Hematopoietic multipotent progenitor cell treated with erythropoietin and hydrocortisone succinate and interleukin-3 and kit ligand, for 17 days (in vitro differentiated cells): ENCODE data around the gene ADCY2.

Experiments used
- DNase-seq: peaks from one replicate; pipeline ENCODE4 v3.0.0-alpha.2; 2015; ENCODE audit warnings: low spot score

The ADCY2 gene

DNA sequence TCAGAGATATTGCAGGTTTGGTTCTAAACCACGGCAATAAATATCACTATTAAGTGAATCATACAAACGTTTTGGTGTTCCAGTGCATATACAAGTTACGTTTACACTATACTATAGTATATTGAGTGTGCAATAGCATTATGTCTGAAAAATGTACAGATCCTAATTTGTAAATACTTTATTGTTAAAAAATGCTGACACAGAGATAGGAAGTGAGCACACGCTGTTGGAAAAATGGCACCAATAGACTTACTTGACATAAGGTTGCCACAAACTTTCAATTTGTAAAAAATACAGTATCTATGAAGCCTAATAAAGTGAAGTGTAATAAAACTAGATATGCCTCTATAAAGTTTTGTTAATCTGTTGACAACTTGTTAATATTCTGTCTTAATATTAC, 439.0 kb downstream of the ADCY2 start:
- no peak for DNase-seq

DNA sequence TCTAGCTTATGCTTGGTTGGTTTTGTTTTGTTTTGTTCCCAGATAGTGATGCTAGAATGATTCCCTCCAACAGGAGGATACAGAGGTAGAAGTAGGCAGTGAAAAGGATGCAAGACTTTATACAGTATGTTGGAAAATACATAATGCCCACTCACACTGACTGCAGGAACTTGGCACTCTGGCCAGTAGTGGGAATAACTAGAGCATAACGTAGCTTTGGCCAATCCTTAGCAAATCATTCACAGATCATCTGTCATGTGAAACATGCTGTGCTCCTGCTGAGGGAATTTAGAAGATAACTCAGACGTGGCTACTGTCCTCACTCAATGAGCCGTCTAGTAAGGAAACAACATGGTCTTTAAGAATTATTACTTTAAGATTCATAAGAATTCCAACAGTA, 441.5 kb downstream of the ADCY2 start:
- DNase-seq: no peak

DNA sequence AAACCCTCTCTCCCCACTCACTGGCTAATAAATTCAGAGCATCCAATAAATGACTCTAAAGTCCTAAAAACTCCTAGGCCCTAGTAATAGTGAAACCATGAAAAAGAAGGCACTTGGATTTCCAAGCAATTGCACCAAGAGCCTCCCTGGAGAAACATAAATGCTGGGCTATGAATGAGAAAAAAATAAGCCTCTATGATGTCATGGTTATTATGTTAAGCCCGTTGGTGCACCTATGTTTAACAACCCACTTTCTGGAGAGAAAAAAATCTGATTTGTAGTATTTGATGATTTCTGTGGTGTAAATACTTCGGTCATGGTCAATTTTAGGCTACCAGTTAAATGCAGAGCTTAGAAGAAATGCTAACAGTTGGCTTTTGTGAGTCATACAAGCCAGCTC, 446.6 kb downstream of the ADCY2 start:
- no peak for DNase-seq

DNA sequence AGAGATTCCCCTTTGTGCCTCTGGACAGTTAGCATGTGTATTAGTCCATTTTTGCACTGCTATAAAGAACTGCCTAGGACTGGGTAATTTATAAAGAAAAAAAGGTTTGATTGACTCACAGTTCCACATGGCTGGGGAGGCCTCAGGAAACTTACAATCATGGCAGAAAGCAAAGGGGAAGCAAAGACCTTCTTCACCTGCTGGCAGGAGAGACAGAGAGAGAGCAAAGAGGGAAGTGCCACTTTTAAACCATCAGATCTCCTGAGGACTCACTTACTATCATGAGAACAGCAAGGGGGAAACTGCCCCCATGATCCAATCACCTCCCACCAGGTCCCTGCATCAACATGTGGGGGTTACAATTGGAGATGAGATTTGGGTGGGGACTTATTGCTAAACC, 449.0 kb downstream of the ADCY2 start:
- no peak for DNase-seq

DNA sequence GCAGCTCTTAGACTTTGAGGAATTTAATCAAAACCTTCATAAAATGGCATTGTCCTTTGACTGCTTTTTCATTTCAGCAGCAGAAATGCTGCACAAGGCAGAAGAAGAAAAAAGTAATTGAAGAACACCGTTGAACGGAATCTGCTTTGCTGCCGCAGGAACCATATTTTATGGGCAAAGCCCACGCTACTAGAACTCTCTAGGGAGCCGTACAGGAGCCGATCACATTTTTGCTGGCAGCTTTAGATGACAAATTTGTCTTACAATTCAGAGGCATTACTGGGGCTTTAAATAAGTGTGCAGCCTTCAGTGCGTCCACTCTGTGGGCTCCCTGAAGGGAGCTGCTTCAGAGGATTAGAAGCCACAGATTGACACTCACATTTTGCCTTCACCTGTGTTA, 449.6 kb downstream of the ADCY2 start:
- DNase-seq: no peak

DNA sequence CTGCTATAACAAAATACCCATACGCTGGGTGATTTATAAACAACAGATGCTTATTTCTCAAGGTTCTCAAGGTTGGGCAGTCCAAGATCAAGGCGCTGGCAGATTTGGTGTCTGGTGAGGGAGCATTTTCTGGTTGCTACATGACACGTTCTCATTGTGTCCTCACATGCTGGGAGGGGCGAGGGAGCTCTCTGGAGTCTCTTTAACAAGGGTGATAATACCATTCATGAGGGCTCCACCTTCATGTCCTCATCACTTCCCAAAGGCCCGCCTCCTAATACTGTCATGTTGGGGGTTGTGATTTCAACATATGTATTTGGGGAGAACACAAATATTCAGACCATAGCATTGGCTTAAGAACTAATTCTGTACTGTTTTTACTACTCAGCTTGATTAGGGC, 450.4 kb downstream of the ADCY2 start:
- DNase-seq: no peak

DNA sequence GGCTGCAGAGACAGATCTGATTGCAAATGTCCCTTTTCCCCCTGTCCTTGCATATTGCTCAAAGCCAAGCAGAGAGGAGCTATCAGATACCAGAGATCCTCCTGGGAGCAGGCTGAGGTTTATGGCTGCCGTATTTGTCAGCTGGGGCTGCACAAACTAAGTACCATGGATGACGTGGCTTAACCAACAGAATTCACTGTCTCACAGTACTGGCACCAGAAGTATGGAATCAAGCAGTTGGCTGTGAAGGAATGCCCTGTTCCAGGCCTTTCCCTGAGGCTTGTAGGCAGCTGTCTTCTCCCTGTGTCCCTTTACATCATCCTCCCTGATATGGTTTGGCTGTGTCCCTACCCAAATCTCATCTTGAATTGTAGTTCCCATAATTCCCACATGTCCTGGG, 452.4 kb downstream of the ADCY2 start:
- DNase-seq: no peak

DNA sequence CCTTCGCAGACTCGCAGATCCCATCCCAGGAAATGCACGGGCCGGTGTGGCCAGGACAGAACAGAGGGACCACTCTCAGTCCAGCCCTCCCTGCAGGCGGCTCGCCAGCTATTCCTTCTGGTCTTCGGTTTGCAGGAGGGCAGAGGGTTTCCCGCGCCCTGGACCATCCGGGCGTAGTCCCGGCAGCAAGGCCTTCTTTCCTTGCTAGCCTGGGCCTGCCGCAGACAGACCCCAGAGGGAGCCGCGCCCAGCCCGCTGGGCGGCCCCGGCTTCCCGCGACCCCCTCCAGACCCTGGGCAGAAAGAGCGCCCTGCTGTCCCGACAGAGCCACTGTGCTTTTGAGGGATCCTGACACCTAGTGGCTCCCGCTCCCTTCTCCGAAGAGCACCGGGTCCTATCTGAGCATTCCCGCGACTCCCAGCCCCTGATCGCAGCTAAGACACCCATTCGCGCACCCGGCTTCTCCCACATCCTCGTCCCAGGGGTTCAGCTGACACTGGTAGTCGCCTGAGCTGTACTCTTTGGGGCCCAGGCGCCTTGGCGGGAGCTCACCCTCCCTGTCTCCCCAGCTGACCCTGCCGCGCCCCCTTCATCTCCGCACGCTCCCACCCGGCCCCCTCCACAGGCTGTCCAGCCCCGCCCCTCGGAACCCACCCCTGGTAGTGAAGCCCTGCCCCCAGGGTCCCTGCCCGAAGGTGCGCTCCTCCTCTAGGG, 453.9 kb downstream of the ADCY2 start:
- no peak for DNase-seq

DNA sequence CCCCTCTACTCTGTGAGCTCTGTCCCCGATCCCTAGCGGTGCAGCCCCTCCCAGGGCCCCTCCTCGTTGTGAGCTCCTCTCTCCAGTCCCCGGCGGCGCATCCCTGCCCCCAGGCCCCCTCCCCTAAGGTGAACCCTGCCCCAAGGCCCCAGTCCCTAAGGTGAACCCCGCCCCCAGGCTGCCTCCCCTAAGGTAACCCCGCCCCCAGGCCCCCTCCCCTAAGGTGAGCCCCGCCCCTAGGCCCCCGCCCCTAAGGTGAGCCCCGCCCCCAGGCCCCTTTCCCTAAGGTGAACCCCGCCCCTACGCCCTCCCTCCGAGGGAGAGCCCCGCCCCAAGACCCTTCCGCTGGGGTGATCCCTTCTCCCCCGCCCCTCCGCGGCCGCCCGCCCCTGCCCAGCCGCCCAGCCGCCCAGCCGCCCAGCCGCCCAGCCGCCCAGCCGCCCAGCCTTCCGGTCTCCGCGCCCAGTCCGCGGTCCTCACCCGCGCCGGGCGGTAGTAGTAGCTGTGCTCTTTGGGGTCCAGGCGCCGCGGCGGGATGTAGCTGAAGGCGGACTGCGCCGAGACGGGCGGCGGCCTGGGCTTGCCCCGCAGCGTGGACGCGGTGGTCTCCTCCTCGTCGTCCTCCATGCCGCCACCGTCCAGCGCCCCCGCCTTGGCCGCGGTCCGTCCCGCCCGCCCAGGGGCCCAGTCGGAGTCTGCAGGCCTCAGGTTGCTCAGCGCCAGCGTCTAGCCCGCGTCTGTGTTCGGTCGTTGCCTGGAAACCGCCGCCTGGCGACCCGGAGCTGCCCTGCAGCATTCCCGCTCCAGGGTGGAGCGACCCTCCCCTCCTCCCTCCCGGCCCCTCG, 454.7 kb downstream of the ADCY2 start, which contains the start of gene CFAP90:
TSS of gene CFAP90 (minus strand) at position 739 of the 845 bp plus-strand sequence. CDS start at position 627, 112 bp downstream.
- no peak for DNase-seq

DNA sequence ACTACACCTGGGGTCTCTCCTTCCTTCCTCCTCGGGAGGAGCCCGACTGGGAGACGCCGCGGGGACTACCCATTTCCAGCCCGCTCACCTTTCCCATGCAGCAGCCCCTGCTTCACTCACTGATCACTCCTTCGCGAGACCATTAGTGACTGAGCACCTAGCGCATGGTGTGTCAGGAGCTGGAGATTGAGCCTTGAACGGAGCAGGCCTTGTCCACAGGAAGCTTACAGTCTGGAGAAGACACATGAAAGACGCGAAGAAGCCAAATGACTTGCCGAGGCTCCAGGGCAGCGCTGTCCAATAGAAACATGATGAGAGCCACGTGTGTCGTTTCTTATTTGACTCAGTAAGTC, 455.3 kb downstream of the ADCY2 start:
- DNase-seq: no peak

DNA sequence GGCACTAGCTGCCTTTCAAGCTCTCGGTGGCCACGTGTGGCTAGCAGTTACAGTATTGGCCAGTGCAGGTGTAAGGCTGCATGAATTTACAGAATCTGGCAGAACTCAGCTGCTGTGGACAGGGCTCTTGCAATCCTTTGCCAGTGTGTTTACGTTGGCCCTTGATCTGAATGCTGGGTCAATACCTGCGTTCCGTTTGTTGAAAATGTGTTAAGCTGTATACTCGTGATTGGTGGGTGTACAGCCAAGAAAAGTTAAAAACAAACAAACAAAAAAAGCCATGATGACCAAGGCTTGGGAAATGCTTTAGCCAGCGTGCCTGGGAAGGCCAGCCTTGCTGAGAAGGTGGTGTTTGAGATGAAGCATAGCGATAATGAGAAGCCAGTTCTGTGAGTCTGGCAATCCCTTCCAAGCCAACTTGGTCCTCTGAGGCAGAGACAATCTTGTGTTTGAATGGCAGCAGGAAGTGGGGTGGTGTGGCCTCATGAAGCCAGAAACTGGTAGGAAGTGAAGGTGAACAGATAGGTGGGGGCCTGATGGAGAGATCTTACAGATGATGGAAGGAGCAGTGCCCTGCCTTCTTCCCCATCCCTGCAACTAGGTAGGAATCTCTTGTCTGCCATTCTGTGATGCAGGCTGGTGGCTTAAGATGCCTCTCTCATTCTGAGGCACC, 455.8 kb downstream of the ADCY2 start:
- DNase-seq: no peak

DNA sequence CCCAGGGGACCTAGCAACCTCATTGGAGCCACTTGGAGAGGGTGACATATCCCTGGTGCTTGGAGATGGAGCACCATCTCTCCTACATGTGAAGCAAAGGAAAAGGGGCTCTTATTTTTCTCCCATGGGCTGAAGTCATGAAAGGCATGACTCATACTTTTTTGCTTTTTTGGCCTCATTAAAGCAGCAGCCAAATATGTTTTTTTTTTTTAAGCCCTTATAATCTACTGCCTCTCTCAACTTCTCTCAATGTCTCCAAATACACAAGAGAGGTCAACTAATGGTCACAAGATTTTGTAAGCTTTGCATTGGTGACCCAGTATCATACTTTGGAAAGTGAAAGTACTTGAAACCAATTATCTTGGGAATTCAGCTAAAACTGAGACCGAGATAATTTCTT, 456.6 kb downstream of the ADCY2 start:
- no peak for DNase-seq

DNA sequence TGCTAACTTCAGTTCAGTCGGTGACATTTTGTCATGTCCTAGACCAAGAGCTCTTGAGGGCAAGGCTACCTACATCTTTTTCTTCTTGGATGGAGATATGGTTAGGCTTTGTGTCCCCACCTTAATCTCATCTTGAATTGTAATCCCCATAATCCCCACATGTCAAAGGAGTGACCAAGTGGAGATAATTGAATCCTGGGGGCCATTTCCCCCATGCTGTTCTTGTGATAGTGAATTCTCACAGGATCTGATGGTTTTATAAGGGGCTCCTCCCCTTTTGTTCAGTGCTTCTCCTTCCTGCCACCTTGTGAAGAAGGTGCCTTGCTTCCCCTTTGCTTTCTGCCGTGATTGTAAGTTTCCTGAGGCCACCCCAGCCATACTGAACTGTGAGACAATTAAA, 457.1 kb downstream of the ADCY2 start:
- DNase-seq: no peak

DNA sequence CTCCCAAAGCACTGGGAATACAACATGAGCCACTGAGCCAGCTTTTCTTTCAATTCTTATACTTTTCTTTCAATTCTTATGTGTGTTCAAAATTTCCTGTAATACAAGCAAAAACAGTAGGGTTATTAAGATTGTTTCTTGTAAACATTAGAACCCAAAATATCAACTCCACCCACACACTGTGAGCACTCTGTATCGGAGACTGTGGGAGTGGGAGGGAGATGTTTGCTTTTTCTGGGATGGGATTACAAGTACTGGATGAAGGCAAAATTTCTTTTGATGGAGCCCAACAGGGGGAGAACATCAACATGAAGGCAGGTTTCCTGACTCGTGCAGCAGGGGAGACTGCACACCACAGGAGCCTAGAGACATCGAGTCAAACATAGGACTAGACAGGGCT, 459.7 kb downstream of the ADCY2 start:
- DNase-seq: no peak

DNA sequence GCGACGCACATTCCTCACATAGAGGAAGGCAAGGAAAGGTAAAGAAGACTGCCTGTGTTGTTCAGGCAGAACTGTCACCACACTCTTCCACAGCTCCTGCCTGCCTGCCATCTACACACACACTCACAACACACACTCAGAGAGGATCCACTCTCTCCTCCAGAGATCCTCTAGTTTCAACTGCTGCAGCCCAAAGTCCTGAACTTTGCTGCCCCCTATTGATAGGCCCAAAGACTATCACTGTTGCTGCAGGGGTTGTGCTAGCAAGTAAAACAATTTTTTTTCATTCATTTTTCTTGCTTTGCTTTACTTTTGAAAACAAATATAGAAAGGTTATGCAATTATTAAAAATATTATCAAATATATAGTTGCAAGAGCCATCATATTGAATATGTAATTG, 460.9 kb downstream of the ADCY2 start:
- peak; percentile 14 for DNase-seq

DNA sequence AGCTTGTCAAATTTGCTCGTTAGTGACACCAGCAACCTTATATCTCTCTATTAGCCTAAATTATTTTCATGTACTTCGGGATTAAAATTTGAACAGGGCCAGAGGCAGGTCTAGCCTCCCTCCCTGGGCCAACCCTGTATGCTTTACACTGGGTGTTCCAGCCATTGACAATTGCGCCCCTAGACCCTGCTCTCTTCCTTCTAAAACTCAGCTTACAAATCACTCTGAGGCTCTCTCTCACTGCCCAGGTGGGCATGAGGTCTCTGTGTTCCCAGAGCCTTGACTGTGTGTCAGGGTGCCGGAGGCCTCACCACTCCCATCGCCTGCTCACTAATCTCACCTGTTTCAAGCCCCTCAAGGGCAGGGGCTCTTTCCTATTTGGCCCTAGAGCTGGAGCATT, 461.4 kb downstream of the ADCY2 start:
- no peak for DNase-seq

DNA sequence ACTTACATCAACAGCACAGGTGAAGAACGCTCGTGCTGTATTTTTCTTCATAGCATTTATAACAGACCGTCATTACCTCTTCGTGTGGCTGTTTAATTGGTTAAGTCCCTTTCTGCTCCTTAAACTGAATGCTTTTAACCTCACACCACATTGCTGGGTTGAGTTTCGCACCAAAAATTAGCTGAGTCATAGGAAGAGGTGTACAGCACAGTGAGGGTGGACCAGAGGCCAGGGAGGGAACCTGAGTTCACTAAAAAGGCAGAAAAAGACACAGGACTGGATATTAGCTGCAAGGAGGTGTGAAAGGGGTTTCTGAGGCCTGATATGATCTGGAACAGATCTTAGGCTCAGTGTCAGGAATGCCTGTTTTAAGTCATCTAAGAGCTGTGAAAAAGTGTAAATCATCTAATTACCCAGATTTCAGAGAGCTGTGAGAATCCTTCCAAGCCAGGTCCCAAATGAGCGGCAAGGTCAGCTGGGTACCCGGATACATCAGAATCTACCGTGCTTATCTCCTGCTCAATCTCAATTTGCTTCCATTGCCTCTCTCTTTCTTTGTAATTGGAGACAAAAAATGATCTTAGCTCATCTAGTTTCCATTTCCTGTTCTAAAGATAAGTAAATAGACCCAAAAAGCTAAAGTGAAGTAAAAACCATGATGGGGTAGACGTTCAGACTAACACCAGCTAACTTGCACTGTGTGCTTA, 462.1 kb downstream of the ADCY2 start:
- no peak for DNase-seq

DNA sequence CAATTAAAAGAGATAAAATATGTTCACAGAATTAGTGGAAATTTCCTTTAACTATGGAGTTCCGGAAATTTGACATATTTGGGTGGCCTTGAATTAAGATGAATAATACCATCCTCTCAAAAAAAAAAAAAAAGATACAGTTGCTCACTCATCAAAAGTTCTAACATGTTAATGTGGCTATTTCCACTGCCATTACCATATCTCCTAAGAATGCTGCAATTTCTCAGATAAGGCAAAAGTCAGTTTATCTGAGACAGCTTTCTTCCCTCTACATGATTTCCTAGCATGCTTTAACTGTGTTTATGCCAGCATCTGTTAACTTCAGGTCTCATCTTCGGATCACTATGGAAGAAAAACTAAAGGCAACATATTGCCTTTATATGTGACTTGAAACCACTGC, 470.3 kb downstream of the ADCY2 start:
- no peak for DNase-seq

DNA sequence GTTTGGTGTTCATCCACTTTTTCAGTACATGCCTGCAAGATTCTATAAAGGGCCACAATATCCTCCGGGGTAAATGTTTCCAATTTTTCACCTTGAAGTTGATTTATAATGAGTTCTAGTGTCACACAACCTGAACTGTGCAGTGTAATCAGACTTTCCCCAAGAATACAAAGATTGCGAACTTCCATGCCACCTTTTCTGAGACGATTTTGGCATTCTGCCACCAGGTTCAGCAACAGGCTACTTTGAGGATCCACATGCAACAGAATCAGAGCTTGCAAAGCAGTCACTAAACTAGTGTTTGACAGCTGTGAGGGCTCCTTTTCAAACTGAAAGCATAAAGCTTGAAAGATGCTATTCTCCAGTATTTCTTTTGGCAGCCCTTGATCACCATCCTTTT, 471.3 kb downstream of the ADCY2 start:
- DNase-seq: peak; percentile 17

DNA sequence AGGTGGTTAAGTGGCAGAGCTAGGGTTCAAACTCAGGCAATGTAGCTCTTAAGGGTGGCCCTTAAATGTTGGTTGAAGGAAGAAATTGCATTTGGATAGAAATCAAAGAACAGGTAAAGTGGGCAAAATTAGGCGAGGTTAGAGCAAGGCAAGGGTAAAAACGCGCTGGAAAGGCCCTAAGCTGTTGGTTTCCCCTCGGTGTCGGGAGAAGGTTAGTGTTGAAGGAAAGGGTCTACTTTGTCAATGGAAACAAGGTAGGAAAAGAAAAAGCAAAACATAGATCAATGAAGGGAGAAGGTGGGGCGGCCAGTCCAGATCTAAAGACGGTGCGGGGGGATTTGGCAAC, 472.5 kb downstream of the ADCY2 start:
- peak; percentile 12 for DNase-seq

DNA sequence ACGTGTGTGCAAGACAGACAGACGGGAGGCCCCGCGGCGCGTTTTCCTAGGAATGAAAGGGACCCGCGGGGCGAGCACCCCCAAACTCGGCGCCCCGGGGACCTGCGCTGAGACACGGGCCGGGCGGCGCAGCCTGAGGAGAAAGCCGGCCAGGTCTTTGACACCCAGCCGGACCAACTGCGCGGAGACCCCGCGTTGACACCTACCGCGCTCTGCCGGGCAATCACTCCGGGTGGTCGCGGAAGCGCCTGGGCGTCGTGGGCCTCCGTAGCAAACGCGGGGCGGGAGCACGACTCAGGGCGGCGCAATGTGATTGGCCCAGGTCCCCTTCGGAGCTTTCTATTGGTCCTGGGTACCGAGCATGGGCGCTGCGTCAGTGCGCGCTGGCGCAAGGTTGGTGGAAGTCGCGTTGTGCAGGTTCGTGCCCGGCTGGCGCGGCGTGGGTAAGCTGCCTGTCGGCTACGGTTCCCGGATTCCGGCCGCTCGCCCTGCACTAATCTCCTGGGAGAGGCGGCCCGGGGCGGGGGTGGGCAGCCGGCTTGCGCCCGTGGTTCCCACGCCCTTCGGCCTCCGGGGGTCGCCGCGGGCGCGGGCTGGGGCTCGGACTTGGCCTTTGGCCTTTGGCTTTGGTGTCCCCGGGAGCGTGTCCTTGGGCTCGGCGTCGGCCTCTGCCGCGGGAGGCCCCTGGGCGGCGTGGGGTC, 473.0 kb downstream of the ADCY2 start, which contains the start of the genes FASTKD3 and MTRR:
TSS of gene FASTKD3 (minus strand) at position 259 of the 701 bp plus-strand sequence. CDS start 948 bp downstream, outside the sequence.
TSS of gene MTRR (plus strand) at position 376 of the 701 bp plus-strand sequence. CDS start 1,647 bp downstream, outside the sequence.
- peak; percentile 82 for DNase-seq
